ENCODE data around the gene SRD5A3. TPM values are rescaled to one million over a fixed set of nuclear protein-coding genes. Genes with fewer than 3 reads are reported as not detected.

The SRD5A3 gene
- total RNA-seq, 1 donor from 2014 or later = 74.2 TPM

GRCh38 chr4:55416176-55416575, 70.1 kb downstream of the SRD5A3 start:
- no peaks in the 10 kb centered on the region for H3K9me3 Mint-ChIP-seq (ENCODE audit: unreplicated experiment)
- H3K27ac Mint-ChIP-seq (ENCODE audit: unreplicated experiment) = no peak overlapping the region
- no peaks in the 10 kb centered on the region for H3K4me1 Mint-ChIP-seq (ENCODE audit: unreplicated experiment)
- DNase-seq (ENCODE audit: low spot score) = no peak
- H3K36me3 Mint-ChIP-seq (ENCODE audit: low read depth, unreplicated experiment) = peaks cover 23% of the 10 kb centered on the region
- TF ChIP-seq, protein P1, sequence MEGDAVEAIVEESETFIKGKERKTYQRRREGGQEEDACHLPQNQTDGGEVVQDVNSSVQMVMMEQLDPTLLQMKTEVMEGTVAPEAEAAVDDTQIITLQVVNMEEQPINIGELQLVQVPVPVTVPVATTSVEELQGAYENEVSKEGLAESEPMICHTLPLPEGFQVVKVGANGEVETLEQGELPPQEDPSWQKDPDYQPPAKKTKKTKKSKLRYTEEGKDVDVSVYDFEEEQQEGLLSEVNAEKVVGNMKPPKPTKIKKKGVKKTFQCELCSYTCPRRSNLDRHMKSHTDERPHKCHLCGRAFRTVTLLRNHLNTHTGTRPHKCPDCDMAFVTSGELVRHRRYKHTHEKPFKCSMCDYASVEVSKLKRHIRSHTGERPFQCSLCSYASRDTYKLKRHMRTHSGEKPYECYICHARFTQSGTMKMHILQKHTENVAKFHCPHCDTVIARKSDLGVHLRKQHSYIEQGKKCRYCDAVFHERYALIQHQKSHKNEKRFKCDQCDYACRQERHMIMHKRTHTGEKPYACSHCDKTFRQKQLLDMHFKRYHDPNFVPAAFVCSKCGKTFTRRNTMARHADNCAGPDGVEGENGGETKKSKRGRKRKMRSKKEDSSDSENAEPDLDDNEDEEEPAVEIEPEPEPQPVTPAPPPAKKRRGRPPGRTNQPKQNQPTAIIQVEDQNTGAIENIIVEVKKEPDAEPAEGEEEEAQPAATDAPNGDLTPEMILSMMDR (IDR thresholded peaks at IDR 0.05; ENCODE audit: unreplicated experiment) = no peak
- H3K4me3 Mint-ChIP-seq (ENCODE audit: unreplicated experiment) = no peak overlapping the region
- H3K27me3 Mint-ChIP-seq (ENCODE audit: unreplicated experiment) = peaks cover 2% of the 10 kb centered on the region

Other genes with a start within 250 kb of the SRD5A3 start
- gene KDR, start 220.6 kb upstream of the SRD5A3 start, total RNA-seq (ENCODE audit: unreplicated experiment) = 924 TPM
- gene TMEM165, start 49.7 kb downstream of the SRD5A3 start, total RNA-seq (ENCODE audit: unreplicated experiment) = 197 TPM
- gene CLOCK, start 200.7 kb downstream of the SRD5A3 start, total RNA-seq (ENCODE audit: unreplicated experiment) = 29.6 TPM
- gene PDCL2, start 246.0 kb downstream of the SRD5A3 start, total RNA-seq (ENCODE audit: unreplicated experiment) = not detected

Measured in endothelial cell (in vitro differentiated cells).